Esophagus squamous epithelium (tissue), 5 donors: Measurements from ENCODE around the gene LSP1. TPM values are rescaled to one million over a fixed set of nuclear protein-coding genes. Genes with fewer than 3 reads are reported as not detected.
A peak's percentile ranks its signal among the peaks of the same experiment; 100 is the strongest.

Source experiments
- DNase-seq: peaks from one replicate; lab custom pipeline; 2025; lab: John Stamatoyannopoulos, UW
- H3K27ac ChIP-seq, 4 donors: fragments of 200-600 bp; sonication (generic); one replicate each; pipeline ENCODE4 v1.5.1; 2016 to 2019; ENCODE audit warnings: mild to moderate bottlenecking in 1 of 4
- H3K27me3 ChIP-seq, 4 donors: fragments of 200-600 bp; sonication (generic); 1 replicate in 3 of 4; 2 replicates in 1 of 4; pipeline versions ENCODE4 v1.5.1 to v1.6.0; 2017 to 2021; ENCODE audit warnings: antibody characterized with exemption in 1 of 4
- H3K36me3 ChIP-seq, 3 donors: fragments of 200-600 bp; sonication (generic); one replicate each; pipeline ENCODE4 v1.5.1; 2016 to 2019
- H3K4me1 ChIP-seq, 3 donors: fragments of 200-600 bp; sonication (generic); one replicate each; pipeline ENCODE4 v1.5.1; 2017 to 2019
- H3K4me3 ChIP-seq, 4 donors: fragments of 200-600 bp; sonication (generic); 1 replicate in 3 of 4; 2 replicates in 1 of 4; pipeline ENCODE4 v1.5.1; 2016 to 2019; ENCODE audit warnings: mild to moderate bottlenecking in 2 of 4, moderate library complexity in 1 of 4
- H3K9me3 ChIP-seq, 3 donors: fragments of 200-600 bp; sonication (generic); one replicate each; pipeline ENCODE4 v1.5.1; 2016 to 2019
- CTCF ChIP-seq, 6 experiments: fragments of 450-650 bp in 4 of 6; fragments of 200-600 bp in 2 of 6; sonication (generic) in 2 of 6; IDR thresholded peaks; one replicate each; pipeline ENCODE4 v1.5.1; 2016 to 2019; ENCODE audit warnings: antibody characterized with exemption in 6 of 6, mild to moderate bottlenecking in 4 of 6, moderate library complexity in 4 of 6
- POLR2A ChIP-seq, 4 donors: fragments of 450-650 bp; IDR thresholded peaks; one replicate each; pipeline ENCODE4 v1.6.1; 2017; ENCODE audit warnings: antibody characterized with exemption in 4 of 4, mild to moderate bottlenecking in 4 of 4, moderate library complexity in 3 of 4
- WGBS, 2 donors: methylation state at CpG; one replicate each; pipeline ENCODE4 v1.1.5; 2018; 5-methylcytosine and 5-hydroxymethylcytosine counted together
- intact Hi-C: fragments of 100-400 bp; cut with DNase I; formaldehyde crosslinking; loops from one replicate; pipeline ENCODE4 v1.15.0; 2022
- total RNA-seq, 4 donors: library from RNA; depleted of rRNA; stranded (reverse); fragments of >200 nt; gene quantifications; one replicate each; pipeline ENCODE4 v1.1.0, GENCODE V29; 2016
- donor health status: DM: yes; HTN: yes; CAD: no.

LSP1 gene
- total RNA-seq, 4 donors from 2014 or later, result 23.3 to 75.9 (median 46.4) TPM

GRCh38 chr11:1824221-1825038 lies 28.5 kb upstream of the LSP1 start:
- Histone ChIP-seq H3K9me3 (no peaks in the 10 kb centered on the region), H3K4me1 (peaks cover 0 to 91% (median 20%) of the 10 kb centered on the region in 3 donors), H3K27me3 (peaks cover 0 to 38% (median 0%) of the 10 kb centered on the region in 4 donors), H3K4me3 (no peak overlapping the region), H3K27ac (no peak overlapping the region), H3K36me3 (no peaks in the 10 kb centered on the region)
- 67 to 95% methylated on average over 14 to 17 of the region's 23 CpGs for WGBS, 2 donors
- intact Hi-C loops, result no loop called here
- DNase-seq, result no peak
- no peak for TF ChIP-seq CTCF (IDR thresholded peaks at IDR 0.05)
- TF ChIP-seq POLR2A (IDR thresholded peaks at IDR 0.05), result no peak

- no peak for DNase-seq
- TF ChIP-seq CTCF (IDR thresholded peaks at IDR 0.05), result peak in 4 of 6 experiments; percentile 11 to 51 (median 37)
- no peak for TF ChIP-seq POLR2A (IDR thresholded peaks at IDR 0.05)
- H3K4me1 ChIP-seq, result peaks cover under 1 to 95% (median 21%) of the 10 kb centered on the region in 3 donors
- no peak overlapping the region for H3K27ac ChIP-seq
- H3K27me3 ChIP-seq, result peaks cover 0 to 38% (median 0%) of the 10 kb centered on the region in 4 donors
- WGBS, 2 donors, result 55 to 87% methylated on average over 9 to 15 of the region's 26 CpGs
- H3K36me3 ChIP-seq, result no peaks in the 10 kb centered on the region
- H3K4me3 ChIP-seq, result no peak overlapping the region
- intact Hi-C loops, result no loop called here
- H3K9me3 ChIP-seq, result no peaks in the 10 kb centered on the region
Observed at GRCh38 chr11:1825039-1825740, 27.7 kb upstream of the LSP1 start.

GRCh38 chr11:1825785-1826451 lies 27.0 kb upstream of the LSP1 start:
- Histone ChIP-seq H3K36me3 (no peaks in the 10 kb centered on the region), H3K27me3 (peaks cover 0 to 38% (median 0%) of the 10 kb centered on the region in 4 donors), H3K9me3 (no peaks in the 10 kb centered on the region), H3K27ac (no peak overlapping the region), H3K4me1 (peaks cover 5 to 95% (median 19%) of the 10 kb centered on the region in 3 donors), H3K4me3 (no peak overlapping the region)
- 55 to 80% methylated on average over 2 to 8 of the region's 33 CpGs for WGBS, 2 donors
- intact Hi-C loops, result no loop called here
- no peak for DNase-seq
- TF ChIP-seq POLR2A (IDR thresholded peaks at IDR 0.05) (no peak), CTCF (IDR thresholded peaks at IDR 0.05) (no peak)

GRCh38 chr11:1826552-1827094 lies 26.3 kb upstream of the LSP1 start:
- DNase-seq, result no peak
- Histone ChIP-seq H3K36me3 (no peaks in the 10 kb centered on the region), H3K27ac (peak overlapping the region in 1 of 4 donors; percentile 15), H3K4me3 (no peak overlapping the region), H3K4me1 (peaks cover 12 to 97% (median 26%) of the 10 kb centered on the region in 3 donors), H3K9me3 (no peaks in the 10 kb centered on the region), H3K27me3 (peaks cover 0 to 43% (median 0%) of the 10 kb centered on the region in 4 donors)
- TF ChIP-seq POLR2A (IDR thresholded peaks at IDR 0.05) (no peak), CTCF (IDR thresholded peaks at IDR 0.05) (peak in 1 of 6 experiments; percentile 7)
- intact Hi-C loops, result no loop called here
- 40 to 73% methylated on average over 1 to 6 of the region's 15 CpGs for WGBS, 2 donors
